Natural killer cell (primary cell): ENCODE results near the gene LDLRAP1. TPM values are rescaled to one million over a fixed set of nuclear protein-coding genes. Genes with fewer than 3 reads are reported as not detected.
A peak's percentile ranks its signal among the peaks of the same experiment; 100 is the strongest.

ENCODE experiments used
- ATAC-seq, 3 donors: fragments of 150-1000 bp in 2 of 3; fragments of 200-7000 bp in 1 of 3; cut with Tn5 transposase; 1 replicate in 1 of 3; 2 replicates in 2 of 3; pipeline ENCODE4 v1.10.0; 2021; ENCODE audit warnings: mild to moderate bottlenecking in 2 of 3, moderate library complexity in 2 of 3
- DNase-seq, 2 donors: peaks; one replicate each; pipeline versions ENCODE4 v3.0.0 to v3.0.0-alpha.2; 2013 to 2021; ENCODE audit warnings: mixed read lengths in 1 of 2
- H3K27ac ChIP-seq: one replicate; pipeline ENCODE4 v1.5.1; 2013; ENCODE audit warnings: mild to moderate bottlenecking, low read length
- H3K27me3 ChIP-seq: one replicate; pipeline ENCODE4 v1.6.1; 2013; ENCODE audit warnings: low read length; ENCODE audit not compliant: control insufficient read depth, insufficient read depth
- H3K36me3 ChIP-seq: one replicate; pipeline ENCODE4 v1.6.1; 2013; ENCODE audit warnings: low read length; ENCODE audit not compliant: control insufficient read depth, insufficient read depth
- H3K4me1 ChIP-seq: one replicate; pipeline ENCODE4 v1.6.1; 2013; ENCODE audit warnings: low read length; ENCODE audit not compliant: control insufficient read depth, insufficient read depth
- H3K4me3 ChIP-seq: one replicate; pipeline ENCODE4 v1.5.1; 2013; ENCODE audit warnings: low read length
- H3K9me3 ChIP-seq: one replicate; pipeline ENCODE4 v1.6.1; 2013; ENCODE audit warnings: low read length; ENCODE audit not compliant: control insufficient read depth, insufficient read depth
- H3K27ac Mint-ChIP-seq, 2 donors: one replicate each; pipeline ENCODE4 v1.8.0; 2022; ENCODE audit warnings: mild to moderate bottlenecking in 2 of 2, mixed read lengths in 2 of 2, moderate library complexity in 1 of 2
- H3K27me3 Mint-ChIP-seq, 2 donors: one replicate each; pipeline ENCODE4 v1.8.0; 2022; ENCODE audit warnings: low read depth in 2 of 2, mixed read lengths in 2 of 2
- H3K36me3 Mint-ChIP-seq: one replicate; pipeline ENCODE4 v1.8.0; 2022; ENCODE audit warnings: mixed read lengths
- H3K4me1 Mint-ChIP-seq, 2 donors: one replicate each; pipeline ENCODE4 v1.8.0; 2022; ENCODE audit warnings: mixed read lengths in 2 of 2
- H3K4me3 Mint-ChIP-seq: one replicate; pipeline ENCODE4 v1.8.0; 2022; ENCODE audit warnings: mild to moderate bottlenecking, moderate library complexity, mixed read lengths
- H3K9me3 Mint-ChIP-seq, 2 donors: one replicate each; pipeline ENCODE4 v1.8.0; 2022; ENCODE audit warnings: mixed read lengths in 2 of 2
- WGBS: methylation state at CpG from one replicate; pipeline ENCODE4 v1.1.7; 2013; ENCODE audit warnings: missing lambda C conversion rate; ENCODE audit not compliant: insufficient coverage; 5-methylcytosine and 5-hydroxymethylcytosine counted together
- intact Hi-C: fragments of 100-400 bp; cut with micrococcal nuclease; formaldehyde crosslinking; loops from one replicate; pipeline ENCODE4 v1.14.2; 2022
- total RNA-seq, 4 donors: library from RNA; stranded (reverse); fragments of 120-200 nt in 1 of 4; gene quantifications; one replicate each; pipeline versions ENCODE4 v1.2.3 to v1.2.4, GENCODE V29; 2013 to 2022
- TF ChIP-seq, protein P1 (sequence below): fragments of 200-600 bp; IDR thresholded peaks from one replicate; pipeline ENCODE4 v1.8.0; 2022; ENCODE audit warnings: antibody characterized with exemption

Gene LDLRAP1
- total RNA-seq, 3 donors from 2014 or later (not counting 1 experiment from before 2014, with no cell fraction given): 25.2 to 34.0 (median 27.4) TPM

- intact Hi-C loops: loop anchor here (10.0 kb wide), 1 partner anchor 232 kb away; no protein-coding TSS in a partner anchor
These were observed 391 bp upstream of the LDLRAP1 start for GRCh38 chr1:25543005-25543424.

GRCh38 chr1:25544243-25544764 is 898 bp downstream of the LDLRAP1 start:
- no peak for ATAC-seq
- peaks cover 13 to 31% of the 10 kb centered on the region in 2 donors for H3K4me1 Mint-ChIP-seq
- intact Hi-C loops: loop anchor here (10.0 kb wide), 1 partner anchor 230 kb away; no protein-coding TSS in a partner anchor

More at GRCh38 chr1:25543005-25543424, 391 bp upstream of the LDLRAP1 start:
- no peak overlapping the region for H3K27ac ChIP-seq
- peaks cover 5 to 23% of the 10 kb centered on the region in 2 donors for H3K4me1 Mint-ChIP-seq
- H3K4me3 ChIP-seq: no peak overlapping the region
- H3K9me3 Mint-ChIP-seq: no peaks in the 10 kb centered on the region
- no peaks in the 10 kb centered on the region for H3K9me3 ChIP-seq
- H3K4me1 ChIP-seq: peaks cover 33% of the 10 kb centered on the region
- no peaks in the 10 kb centered on the region for H3K27me3 Mint-ChIP-seq
- H3K27ac Mint-ChIP-seq: no peak overlapping the region
- H3K36me3 Mint-ChIP-seq: no peaks in the 10 kb centered on the region
- peak overlapping the region; percentile 80 for H3K4me3 Mint-ChIP-seq
- 45% methylated on average over 7 of the region's 7 CpGs for WGBS
- DNase-seq (no peak), ATAC-seq (no peak)
- no peaks in the 10 kb centered on the region for H3K36me3 ChIP-seq
- H3K27me3 ChIP-seq: no peaks in the 10 kb centered on the region
- TF ChIP-seq, protein P1, sequence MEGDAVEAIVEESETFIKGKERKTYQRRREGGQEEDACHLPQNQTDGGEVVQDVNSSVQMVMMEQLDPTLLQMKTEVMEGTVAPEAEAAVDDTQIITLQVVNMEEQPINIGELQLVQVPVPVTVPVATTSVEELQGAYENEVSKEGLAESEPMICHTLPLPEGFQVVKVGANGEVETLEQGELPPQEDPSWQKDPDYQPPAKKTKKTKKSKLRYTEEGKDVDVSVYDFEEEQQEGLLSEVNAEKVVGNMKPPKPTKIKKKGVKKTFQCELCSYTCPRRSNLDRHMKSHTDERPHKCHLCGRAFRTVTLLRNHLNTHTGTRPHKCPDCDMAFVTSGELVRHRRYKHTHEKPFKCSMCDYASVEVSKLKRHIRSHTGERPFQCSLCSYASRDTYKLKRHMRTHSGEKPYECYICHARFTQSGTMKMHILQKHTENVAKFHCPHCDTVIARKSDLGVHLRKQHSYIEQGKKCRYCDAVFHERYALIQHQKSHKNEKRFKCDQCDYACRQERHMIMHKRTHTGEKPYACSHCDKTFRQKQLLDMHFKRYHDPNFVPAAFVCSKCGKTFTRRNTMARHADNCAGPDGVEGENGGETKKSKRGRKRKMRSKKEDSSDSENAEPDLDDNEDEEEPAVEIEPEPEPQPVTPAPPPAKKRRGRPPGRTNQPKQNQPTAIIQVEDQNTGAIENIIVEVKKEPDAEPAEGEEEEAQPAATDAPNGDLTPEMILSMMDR: no peak

GRCh38 chr1:25544819-25545218 is 1.4 kb downstream of the LDLRAP1 start:
- no peaks in the 10 kb centered on the region for H3K36me3 Mint-ChIP-seq

More at GRCh38 chr1:25544243-25544764, 898 bp downstream of the LDLRAP1 start:
- Mint-ChIP-seq H3K9me3 (no peaks in the 10 kb centered on the region), H3K36me3 (no peaks in the 10 kb centered on the region), H3K27me3 (no peaks in the 10 kb centered on the region), H3K27ac (peak overlapping the region in 1 of 2 donors; percentile 57), H3K4me3 (peak overlapping the region; percentile 86)
- TF ChIP-seq, protein P1: no peak
- Histone ChIP-seq H3K27ac (no peak overlapping the region), H3K4me3 (peak overlapping the region; percentile 47), H3K4me1 (peaks cover 46% of the 10 kb centered on the region), H3K36me3 (no peaks in the 10 kb centered on the region), H3K27me3 (no peaks in the 10 kb centered on the region), H3K9me3 (no peaks in the 10 kb centered on the region)
- peak in 1 of 2 donors; percentile 45 for DNase-seq
- 9% methylated on average over 25 of the region's 25 CpGs for WGBS

More at GRCh38 chr1:25544819-25545218, 1.4 kb downstream of the LDLRAP1 start:
- peak overlapping the region; percentile 47 for H3K4me3 ChIP-seq
- TF ChIP-seq, protein P1: no peak
- H3K9me3 ChIP-seq: no peaks in the 10 kb centered on the region
- intact Hi-C loops: loop anchor here (10.0 kb wide), 1 partner anchor 230 kb away; no protein-coding TSS in a partner anchor
- H3K4me1 ChIP-seq: peaks cover 51% of the 10 kb centered on the region
- no peak for ATAC-seq
- DNase-seq: no peak
- Mint-ChIP-seq H3K9me3 (no peaks in the 10 kb centered on the region), H3K4me3 (peak overlapping the region; percentile 86), H3K4me1 (peaks cover 18 to 36% of the 10 kb centered on the region in 2 donors), H3K27me3 (no peaks in the 10 kb centered on the region), H3K27ac (peak overlapping the region in 1 of 2 donors; percentile 57)
- H3K36me3 ChIP-seq: no peaks in the 10 kb centered on the region
- no peaks in the 10 kb centered on the region for H3K27me3 ChIP-seq
- WGBS: 77% methylated on average over 5 of the region's 6 CpGs
- H3K27ac ChIP-seq: no peak overlapping the region
